DND-41 (cell line): ENCODE data around the gene NEXMIF.

Experiments
- ATAC-seq: fragments of 200-7000 bp; cut with Tn5 transposase; 3 replicates; pipeline ENCODE4 v1.9.1; 2021; ENCODE audit warnings: low read depth; ENCODE audit not compliant: insufficient read depth
- DNase-seq: peaks from one replicate; pipeline ENCODE4 v3.0.0-alpha.2; 2020
- H2AFZ ChIP-seq: 2 replicates; pipeline ENCODE4 v1.6.0; 2012; ENCODE audit warnings: low read depth, low read length
- H3K27ac ChIP-seq: 2 replicates; pipeline ENCODE4 v1.5.1; 2012; ENCODE audit warnings: low read length, inconsistent platforms
- H3K27me3 ChIP-seq: fragments of 200-600 bp; sonication (generic); 2 replicates; pipeline ENCODE4 v1.6.0; 2012; ENCODE audit warnings: low read length, mild to moderate bottlenecking, inconsistent platforms; ENCODE audit not compliant: insufficient read depth, poor library complexity
- H3K36me3 ChIP-seq: 2 replicates; pipeline ENCODE4 v1.5.1; 2012; ENCODE audit warnings: low read length, inconsistent platforms; ENCODE audit not compliant: insufficient read depth
- H3K4me1 ChIP-seq: 2 replicates; pipeline ENCODE4 v1.5.1; 2012; ENCODE audit warnings: mild to moderate bottlenecking, low read length; ENCODE audit not compliant: insufficient read depth
- H3K4me2 ChIP-seq: 2 replicates; pipeline ENCODE4 v1.6.0; 2012; ENCODE audit warnings: mild to moderate bottlenecking, moderate library complexity, low read length, inconsistent platforms; ENCODE audit not compliant: insufficient read depth
- H3K4me3 ChIP-seq, 2 experiments: fragments of 200-600 bp in 1 of 2; shearing (Covaris generic) in 1 of 2; 2 replicates each; pipeline ENCODE4 v1.5.1; 2012 to 2016; ENCODE audit warnings: inconsistent platforms in 2 of 2, low read length in 2 of 2, mild to moderate bottlenecking in 2 of 2, low read depth in 1 of 2, moderate library complexity in 1 of 2
- H3K79me2 ChIP-seq: 2 replicates; pipeline ENCODE4 v1.6.0; 2012; ENCODE audit warnings: low read length, inconsistent platforms; ENCODE audit not compliant: insufficient read depth
- H3K9ac ChIP-seq: 2 replicates; pipeline ENCODE4 v1.6.0; 2012; ENCODE audit warnings: low read depth, mild to moderate bottlenecking, inconsistent platforms, low read length, moderate library complexity
- H3K9me3 ChIP-seq: 2 replicates; pipeline ENCODE4 v1.5.1; 2012; ENCODE audit warnings: low read length, moderate library complexity, mild to moderate bottlenecking, inconsistent platforms; ENCODE audit not compliant: insufficient read depth, severe bottlenecking
- H4K20me1 ChIP-seq: 2 replicates; pipeline ENCODE4 v1.6.0; 2012; ENCODE audit warnings: low read length; ENCODE audit not compliant: insufficient read depth
- CTCF ChIP-seq: IDR thresholded peaks from 2 replicates; pipeline ENCODE4 v1.5.1; 2012; ENCODE audit warnings: borderline replicate concordance, low read length, moderate library complexity, mild to moderate bottlenecking; ENCODE audit not compliant: poor library complexity, severe bottlenecking; ENCODE audit errors: extremely low read depth
- EZH2 ChIP-seq: IDR thresholded peaks from 3 replicates; pipeline ENCODE4 v1.6.1; 2012; ENCODE audit warnings: borderline replicate concordance, low read depth, mild to moderate bottlenecking, moderate library complexity, low read length, inconsistent platforms; ENCODE audit not compliant: severe bottlenecking

The NEXMIF gene

GRCh38 chrX:74931214-74931613, 6.0 kb upstream of the NEXMIF start:
- Histone ChIP-seq H3K79me2 (no peaks in the 10 kb centered on the region), H3K27ac (peak overlapping the region; percentile 32; the same call in 1 of the 2 replicates), H2AFZ (no peak overlapping the region), H3K4me3 (no peak overlapping the region), H3K9ac (no peak overlapping the region), H3K4me1 (peaks cover 9% of the 10 kb centered on the region), H4K20me1 (no peaks in the 10 kb centered on the region), H3K36me3 (no peaks in the 10 kb centered on the region), H3K27me3 (no peaks in the 10 kb centered on the region), H3K4me2 (no peak overlapping the region), H3K9me3 (no peaks in the 10 kb centered on the region)
- no peak for TF ChIP-seq CTCF
- TF ChIP-seq EZH2 = no peak
- ATAC-seq (peak; percentile 99), DNase-seq (peak; percentile 67)

GRCh38 chrX:74924449-74925224, 615 bp downstream of the NEXMIF start:
- DNase-seq (peak; percentile 18), ATAC-seq (peak; percentile 67; the same call in 2 of the 3 replicates)
- no peaks in the 10 kb centered on the region for H3K36me3 ChIP-seq
- H4K20me1 ChIP-seq = no peaks in the 10 kb centered on the region
- TF ChIP-seq CTCF = no peak
- TF ChIP-seq EZH2 = no peak
- no peak overlapping the region for H3K9ac ChIP-seq
- no peaks in the 10 kb centered on the region for H3K27me3 ChIP-seq
- H3K4me3 ChIP-seq = no peak overlapping the region
- no peaks in the 10 kb centered on the region for H3K79me2 ChIP-seq
- no peak overlapping the region for H3K27ac ChIP-seq
- no peaks in the 10 kb centered on the region for H3K4me1 ChIP-seq
- no peaks in the 10 kb centered on the region for H3K9me3 ChIP-seq
- H2AFZ ChIP-seq = no peak overlapping the region
- no peak overlapping the region for H3K4me2 ChIP-seq

GRCh38 chrX:74923942-74924448, 1.3 kb downstream of the NEXMIF start:
- no peak overlapping the region for H3K9ac ChIP-seq
- H3K27ac ChIP-seq = no peak overlapping the region
- no peaks in the 10 kb centered on the region for H3K27me3 ChIP-seq
- ATAC-seq = no peak
- TF ChIP-seq EZH2 (no peak), CTCF (no peak)
- no peak overlapping the region for H3K4me3 ChIP-seq
- no peak overlapping the region for H3K4me2 ChIP-seq
- H3K9me3 ChIP-seq = no peaks in the 10 kb centered on the region
- no peak for DNase-seq
- H2AFZ ChIP-seq = no peak overlapping the region
- no peaks in the 10 kb centered on the region for H3K36me3 ChIP-seq
- no peaks in the 10 kb centered on the region for H4K20me1 ChIP-seq
- H3K79me2 ChIP-seq = no peaks in the 10 kb centered on the region
- H3K4me1 ChIP-seq = no peaks in the 10 kb centered on the region
